OCI-LY1 (cell line): ENCODE data around the gene CDC14B.

Experiments
- CTCF ChIP-seq: fragments of 200-600 bp; sonication (generic), shearing (Covaris generic); IDR thresholded peaks from 2 replicates; pipeline ENCODE4 v1.5.1; 2017; ENCODE audit warnings: mild to moderate bottlenecking, antibody characterized with exemption, low read length, moderate library complexity, mixed read lengths
- EZH2 ChIP-seq: fragments of 200-600 bp; sonication (generic), shearing (Covaris generic); IDR thresholded peaks from 2 replicates; pipeline ENCODE4 v1.8.0; 2017; ENCODE audit warnings: borderline replicate concordance, mixed run types, mild to moderate bottlenecking, antibody characterized with exemption, low read length, moderate library complexity, mixed read lengths

DNA sequence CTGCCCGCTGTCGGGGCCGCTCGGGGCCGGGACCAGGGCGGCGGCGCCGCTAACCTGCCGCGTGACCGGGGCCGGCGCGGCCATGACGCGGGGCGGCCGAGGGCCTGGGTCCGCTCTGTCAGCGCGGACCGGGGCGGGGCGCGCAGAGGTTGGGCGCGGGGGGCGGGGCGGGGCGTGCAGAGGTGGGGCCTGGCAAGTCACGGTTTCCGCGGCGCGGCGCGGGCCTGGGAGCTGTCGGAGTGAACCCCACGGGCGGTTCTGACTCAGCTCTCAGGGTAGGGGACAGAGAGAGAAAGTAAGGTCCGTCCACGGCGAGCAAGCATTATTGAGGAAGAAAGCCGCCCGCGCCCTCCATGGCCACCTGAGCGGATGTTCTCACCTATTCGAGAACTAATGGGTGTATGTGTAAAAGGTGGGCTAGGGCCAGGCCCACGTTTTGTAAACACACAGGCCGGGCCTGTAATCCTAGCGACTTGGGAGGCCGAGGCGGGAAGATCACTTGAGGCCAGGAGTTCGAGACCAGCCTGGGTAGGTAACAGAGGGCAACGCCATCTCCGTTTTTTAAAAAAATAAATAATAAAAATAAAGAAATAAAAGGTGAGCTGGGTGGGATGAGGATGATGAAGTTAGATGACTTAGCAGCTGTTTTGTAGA, 35.7 kb upstream of the CDC14B start, which contains the start of gene PRXL2C:
- no peak for TF ChIP-seq CTCF
- no peak for TF ChIP-seq EZH2
